HG03064 (cell line): ENCODE data around the gene FBXW7.

ENCODE experiments used
- ATAC-seq: cut with Tn5 transposase; IDR thresholded peaks from one replicate; pipeline ENCODE4 v1.9.1; 2021; ENCODE audit warnings: low read depth; ENCODE audit not compliant: unreplicated experiment

The FBXW7 gene

DNA sequence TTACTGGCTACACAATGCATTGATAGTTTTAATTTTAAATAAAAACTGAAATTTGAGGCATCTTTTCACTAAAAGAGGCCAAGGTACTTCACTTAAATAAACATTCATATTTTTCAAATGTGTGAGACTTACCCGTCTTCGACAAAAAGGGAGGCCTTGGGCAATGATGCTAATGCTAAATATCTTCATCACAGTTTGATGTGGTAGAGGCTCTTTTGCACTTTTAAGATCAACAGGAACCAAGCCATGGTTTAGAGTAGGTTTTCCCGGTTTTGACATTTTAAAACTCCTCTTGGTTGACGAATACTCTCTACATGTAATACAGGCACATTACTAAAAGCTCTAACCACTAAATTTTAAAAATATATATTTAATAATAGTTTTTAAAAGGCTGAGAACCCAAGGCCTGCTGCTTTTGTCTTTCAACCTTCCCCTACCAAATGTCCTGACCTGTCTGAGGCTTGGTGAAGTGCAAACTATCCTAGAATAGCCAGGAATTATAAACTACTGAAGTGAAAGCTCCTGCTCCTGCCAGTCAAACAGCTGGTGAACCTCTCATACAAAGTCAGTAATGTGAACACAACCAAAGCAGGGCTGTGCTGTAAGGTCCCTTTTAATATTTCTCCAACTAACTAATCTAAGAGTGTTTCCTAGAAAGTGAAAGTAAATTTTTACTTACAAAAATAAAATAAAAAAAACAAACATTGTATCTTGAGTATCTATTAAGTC, 153.7 kb downstream of the FBXW7 start:
- ATAC-seq, result peak; percentile 58

DNA sequence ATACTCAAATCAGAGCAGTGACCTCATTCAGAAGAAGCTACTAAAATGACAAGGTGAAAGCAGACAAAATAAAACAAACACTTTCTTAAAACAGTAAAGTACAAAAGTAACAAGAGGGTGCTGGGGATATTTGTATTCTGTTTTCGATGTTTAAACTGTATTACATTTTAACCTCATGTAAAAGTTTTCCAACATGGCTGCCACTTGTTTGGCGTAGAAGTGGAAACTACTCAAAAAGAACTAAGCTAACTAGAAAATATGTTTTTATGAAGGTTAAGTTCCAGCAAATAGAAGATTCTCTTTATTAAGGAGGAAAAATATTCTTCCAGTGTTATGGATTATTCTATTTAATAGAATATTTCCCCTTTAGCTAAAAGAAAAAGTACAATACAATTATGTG, 155.0 kb downstream of the FBXW7 start:
- ATAC-seq, result no peak

DNA sequence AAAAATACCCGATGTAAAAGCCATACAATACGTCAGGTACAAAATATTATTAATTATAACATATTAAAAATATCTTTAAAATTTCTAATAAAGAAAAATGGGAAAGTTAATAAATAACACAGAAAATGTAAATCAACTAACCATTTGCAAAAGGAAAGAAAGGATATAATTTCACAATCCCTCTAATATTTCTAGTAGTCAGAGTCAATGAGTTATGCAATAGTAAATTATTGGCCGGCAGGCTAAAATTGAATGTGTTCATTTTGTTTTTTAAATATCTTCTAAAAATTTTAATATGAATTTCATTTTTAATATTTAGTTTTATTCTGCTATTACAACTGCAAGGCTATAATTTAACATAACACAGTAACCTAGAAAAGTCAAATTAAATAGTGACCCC, 155.7 kb downstream of the FBXW7 start:
- ATAC-seq, result no peak

DNA sequence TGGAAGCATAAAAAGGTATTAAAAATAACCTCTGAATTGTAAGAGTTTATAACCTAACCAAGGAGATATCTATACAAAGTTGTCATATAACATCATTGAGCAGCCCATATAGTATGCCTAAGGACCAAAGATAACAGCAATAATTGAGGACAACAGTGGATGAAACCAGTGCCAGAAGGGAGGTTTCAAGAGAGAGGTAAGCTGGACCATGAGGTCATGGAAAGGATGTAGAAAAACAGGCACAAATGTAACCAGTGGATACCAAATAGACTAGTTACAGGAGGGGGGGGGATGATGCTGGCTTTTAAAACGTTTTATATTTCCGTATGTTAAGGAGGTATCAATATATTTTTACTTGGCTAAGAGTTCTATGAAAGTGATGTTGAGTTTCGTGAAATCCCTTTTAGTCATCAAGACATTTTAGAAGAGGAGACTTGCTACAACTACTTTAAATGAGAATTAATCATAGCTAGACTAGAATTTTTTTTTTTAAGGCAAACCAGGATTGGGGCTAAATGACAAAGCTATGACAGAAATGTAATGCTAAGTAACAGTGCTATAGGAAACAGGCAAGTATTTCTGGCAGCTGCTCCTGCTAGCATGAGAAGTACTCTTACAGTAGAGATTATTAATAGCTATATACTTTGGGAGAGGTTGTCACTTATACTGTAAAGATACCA, 161.1 kb downstream of the FBXW7 start:
- ATAC-seq, result no peak

DNA sequence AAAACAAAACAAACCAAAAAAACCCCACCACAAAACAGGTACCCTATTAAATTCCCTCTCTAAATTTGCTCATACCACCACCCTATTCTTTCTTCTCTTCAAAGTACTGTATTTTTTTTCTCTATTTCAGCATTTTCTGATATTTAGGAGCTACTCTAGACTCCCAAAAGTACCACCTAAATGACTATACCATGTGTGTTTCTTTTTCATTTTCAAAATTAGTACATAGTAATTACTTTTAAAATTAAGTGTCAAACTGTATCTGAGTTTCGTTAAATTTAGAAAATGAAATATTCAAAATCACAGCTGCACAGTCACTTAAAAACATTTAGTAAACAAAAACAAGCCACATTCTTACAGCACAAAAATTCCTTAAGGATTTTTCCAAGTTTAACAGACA, 161.7 kb downstream of the FBXW7 start:
- no peak for ATAC-seq

DNA sequence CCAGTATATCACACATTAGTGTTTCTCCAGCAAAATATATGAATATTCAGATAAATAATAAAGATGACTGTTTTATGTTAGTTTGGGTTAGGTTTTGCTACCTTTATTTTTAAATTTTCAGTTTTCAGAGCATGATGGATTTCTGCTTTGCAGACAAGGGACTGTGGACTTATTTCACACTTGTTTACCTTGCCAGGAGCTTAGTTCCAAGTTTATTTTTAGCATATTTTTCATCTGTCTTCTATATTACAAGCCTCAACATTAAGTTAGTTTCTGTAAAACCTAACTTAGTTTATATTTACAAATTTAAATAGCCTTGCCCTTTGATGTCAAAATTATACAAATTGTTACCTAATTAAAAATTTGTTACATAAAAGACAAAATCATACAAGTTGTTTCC, 163.4 kb downstream of the FBXW7 start:
- ATAC-seq, result no peak

DNA sequence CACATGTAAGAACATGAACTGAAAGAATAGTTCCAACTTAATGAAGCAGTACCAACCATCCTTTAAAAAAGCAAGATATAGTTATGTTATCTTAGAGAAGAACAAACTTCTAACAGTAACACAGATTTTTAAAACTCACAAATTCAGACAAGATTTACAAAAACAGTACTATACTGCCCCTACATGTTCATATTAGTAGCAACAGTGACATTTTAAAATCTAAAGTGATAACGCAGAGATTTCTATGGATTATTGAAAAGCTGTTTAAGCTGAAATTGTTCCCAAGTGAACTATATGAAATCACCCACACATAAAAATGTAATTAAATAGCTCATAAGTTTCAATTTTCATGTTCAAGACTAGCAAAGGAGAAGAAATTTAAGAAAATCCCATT, 166.0 kb downstream of the FBXW7 start:
- no peak for ATAC-seq

DNA sequence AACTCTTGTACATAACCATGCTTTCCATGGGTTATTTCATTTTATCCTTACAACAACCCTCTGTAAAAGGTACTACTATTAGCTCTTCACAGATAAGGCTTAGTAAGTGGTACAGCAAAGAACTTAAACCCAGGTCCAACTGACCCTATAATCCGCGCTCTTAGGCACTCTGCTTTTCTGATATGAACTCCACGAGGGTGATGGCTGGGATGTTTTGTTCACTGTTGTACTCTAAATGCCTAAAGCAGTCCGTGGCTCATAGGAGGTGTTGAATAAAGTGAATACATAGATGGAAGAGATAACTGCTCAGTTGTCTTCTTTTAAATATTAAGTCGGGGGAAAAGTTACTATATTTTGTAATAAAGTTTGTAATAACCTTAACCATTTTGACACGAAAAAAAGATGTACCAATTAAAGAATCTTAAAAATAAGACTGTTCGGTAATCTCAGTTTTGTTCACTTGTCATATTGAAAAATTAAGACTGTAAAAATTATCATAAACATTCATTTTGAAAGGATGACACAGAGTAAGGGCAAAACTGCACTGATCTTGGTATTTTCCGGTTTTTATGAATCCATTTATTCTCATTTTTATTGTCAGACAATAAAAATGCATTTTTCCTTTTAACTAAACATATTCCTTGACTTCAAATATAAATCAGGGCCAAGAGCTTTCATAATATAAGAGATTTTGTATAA, 166.5 kb downstream of the FBXW7 start:
- ATAC-seq, result no peak

DNA sequence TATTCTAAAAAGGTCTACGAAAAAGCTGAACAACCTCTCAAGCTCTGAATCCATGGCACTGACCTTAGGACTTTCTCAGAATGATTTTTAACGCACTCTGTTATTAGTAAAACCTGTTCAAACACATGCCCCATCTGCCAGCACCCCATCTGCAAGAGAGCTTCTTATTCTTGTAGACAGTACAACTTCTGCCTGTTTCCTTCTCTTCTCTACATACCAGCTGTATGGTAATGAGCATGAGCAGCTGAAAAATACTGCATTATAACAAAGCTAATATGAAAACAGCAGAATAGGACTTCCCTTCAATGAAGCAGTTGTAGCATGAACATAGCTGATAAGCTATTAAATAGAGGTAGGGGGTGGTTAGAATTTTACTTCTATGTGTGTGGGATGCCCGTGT, 167.9 kb downstream of the FBXW7 start:
- ATAC-seq, result no peak

DNA sequence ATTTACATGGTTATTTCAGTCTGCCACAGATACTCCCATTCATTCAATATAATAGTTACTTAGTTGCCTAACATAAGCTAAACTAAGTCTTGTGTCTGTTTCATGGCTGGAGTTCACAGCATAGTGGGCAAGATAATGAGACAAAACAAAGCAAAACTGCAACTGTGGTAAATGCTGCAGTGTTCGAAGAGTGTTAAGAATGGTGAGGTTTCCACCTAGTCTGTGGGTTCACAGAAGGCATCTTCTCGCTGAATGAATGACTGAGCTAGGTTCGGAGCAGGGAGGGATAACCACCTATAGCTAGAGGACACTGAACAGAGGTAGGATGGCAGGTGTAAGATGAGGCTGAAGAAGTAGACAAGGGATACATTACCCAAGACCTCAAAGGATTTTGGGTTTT, 171.0 kb downstream of the FBXW7 start:
- ATAC-seq, result no peak

DNA sequence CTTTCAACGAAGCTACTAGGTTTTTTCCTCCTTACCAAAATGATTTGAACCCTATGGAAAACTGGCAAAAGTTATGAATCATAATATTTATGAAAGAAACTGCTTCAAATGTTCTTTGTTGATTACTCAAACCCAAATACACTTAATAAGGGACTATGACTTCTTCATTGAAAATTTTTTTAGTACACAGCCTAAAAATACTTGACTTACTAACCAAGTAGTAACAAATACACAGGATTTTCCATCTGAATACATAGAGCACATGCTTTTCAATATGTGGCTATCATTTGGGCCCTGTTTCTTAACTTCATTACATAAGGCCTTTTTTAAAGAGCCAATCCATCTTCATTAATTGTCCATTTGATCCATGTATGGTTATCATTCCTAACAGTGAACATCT, 171.5 kb downstream of the FBXW7 start:
- no peak for ATAC-seq

DNA sequence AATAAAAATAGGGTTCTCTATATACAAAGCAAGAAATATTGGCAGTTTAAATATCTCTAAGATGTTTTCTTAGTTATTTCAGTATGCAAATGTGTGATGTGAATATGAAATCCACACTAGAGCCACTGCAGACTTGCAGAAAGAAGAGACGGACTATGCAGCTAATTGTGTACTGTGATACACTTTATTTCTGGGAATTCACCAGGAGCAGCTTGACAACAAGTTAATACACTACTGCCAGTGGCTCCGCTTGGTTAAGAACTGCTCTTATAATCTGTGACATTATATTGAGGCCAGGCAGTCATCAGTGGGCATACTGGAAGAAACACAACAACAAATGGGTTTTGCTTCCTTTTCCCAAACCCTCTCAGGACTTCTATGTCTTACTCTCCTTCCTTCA, 172.0 kb downstream of the FBXW7 start:
- no peak for ATAC-seq

DNA sequence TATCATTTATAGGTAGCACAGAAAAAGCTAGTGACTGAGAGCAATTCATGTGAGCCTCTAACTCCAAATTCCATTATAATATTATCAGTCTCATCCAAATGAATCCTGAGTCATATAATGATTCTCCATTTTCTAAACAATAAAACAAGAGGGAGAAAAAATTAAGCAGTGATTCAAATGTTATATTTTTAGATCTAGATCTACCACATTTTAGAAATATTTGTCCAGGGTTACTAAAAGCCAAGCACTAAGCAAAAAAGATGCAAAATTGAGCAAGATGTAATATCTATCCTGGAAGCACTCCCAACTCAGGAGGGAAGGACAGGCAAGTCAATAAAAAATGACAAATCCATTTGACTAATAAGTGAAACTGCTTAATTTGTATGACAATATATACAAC, 172.8 kb downstream of the FBXW7 start:
- ATAC-seq, result no peak

DNA sequence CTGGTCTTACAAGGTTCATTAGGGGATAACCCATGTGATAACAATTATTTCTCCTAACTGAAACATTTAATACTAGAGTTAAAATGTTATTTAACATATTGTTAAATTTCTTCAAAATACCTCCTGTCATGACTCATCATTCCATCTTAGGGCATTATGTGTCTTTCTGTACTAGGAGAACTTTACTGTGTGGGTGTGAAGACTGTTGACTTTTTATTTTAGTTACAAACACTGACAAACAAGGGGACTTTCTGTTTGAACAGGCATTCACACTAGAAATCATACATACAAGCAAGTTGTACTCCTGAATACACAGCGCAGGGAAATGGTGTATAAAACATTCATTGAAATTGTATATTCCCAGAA, 175.9 kb downstream of the FBXW7 start:
- ATAC-seq, result no peak

DNA sequence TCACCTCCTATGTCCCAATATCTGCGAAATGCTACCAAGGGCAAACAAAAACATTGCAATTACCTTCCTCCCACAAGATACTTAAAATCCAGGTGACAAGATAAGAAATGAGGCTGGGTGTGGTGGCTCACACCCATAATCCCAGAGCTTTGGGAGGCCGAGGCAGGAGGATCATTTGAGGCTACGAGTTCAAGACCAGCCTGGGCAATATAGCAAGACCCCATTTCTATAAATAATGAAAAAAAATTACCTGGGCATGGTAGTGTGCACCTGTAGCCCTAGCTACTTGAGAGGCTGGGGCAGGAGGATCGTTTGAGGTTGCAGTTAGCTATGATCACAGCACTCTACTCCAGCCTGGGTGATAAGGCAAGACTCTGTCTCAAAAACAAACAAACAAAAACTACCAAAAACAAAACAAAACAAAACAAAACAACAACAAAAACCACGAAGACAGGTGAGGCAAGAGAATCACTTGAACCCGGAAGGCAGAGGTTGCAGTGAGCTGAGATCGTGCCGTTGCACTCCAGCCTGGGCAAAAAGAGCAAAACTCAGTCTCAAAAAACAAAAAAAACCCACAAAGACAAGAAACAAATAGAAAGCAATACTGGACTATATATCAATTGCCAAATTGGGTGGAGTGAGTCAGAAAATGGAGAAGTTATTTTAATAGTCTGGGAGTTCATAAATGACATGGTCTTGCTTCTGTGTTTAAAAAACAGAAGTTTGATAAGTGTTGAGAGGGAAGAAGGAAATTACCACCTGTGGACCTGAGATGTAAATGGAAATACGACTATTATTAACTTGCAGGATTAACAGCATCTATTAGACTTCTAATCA, 176.5 kb downstream of the FBXW7 start:
- ATAC-seq, result no peak

DNA sequence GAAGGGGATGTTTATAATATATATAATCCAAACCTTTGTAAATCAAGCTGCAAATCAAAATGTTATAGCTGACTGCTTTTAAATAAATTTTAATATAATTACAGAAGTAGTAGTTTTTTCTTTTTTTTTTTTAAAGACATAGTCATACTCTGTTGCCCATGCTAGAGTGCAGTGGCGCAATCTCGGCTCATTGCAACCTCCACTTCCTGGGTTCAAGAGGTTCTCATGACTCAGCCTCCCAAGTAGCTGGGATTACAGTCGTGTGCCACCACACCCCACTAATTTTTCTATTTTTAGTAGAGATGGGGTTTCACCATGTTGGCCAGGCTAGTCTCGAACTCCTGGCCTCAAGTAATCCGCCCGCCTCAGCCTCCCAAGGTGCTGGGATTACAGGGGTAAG, 178.7 kb downstream of the FBXW7 start:
- no peak for ATAC-seq

DNA sequence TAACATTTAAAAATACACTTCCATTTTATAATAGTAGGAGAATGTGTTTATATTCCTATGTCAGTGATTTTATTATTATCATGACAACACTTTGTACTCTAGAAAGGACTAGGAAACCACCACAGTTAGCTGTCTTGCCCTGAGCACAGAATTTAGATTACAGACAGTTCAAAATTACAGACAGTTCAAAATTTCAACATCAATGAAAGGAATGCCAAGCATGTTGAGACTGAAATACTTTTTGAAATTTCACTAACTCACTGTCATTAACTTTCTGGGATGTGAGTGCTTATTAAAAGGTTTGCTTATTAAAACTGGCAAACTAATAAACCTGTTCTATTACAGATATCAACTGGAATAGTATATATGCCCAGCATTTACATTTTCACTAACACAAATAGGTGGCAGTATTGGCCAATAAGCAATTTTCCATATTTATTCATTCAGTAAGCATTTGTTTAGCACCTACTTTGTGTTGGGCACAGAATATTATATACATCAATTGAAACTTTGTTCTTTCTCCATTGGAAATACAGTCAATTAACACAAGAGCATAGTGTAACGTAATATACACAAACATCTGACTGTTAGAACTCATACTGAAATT, 179.4 kb downstream of the FBXW7 start:
- no peak for ATAC-seq

DNA sequence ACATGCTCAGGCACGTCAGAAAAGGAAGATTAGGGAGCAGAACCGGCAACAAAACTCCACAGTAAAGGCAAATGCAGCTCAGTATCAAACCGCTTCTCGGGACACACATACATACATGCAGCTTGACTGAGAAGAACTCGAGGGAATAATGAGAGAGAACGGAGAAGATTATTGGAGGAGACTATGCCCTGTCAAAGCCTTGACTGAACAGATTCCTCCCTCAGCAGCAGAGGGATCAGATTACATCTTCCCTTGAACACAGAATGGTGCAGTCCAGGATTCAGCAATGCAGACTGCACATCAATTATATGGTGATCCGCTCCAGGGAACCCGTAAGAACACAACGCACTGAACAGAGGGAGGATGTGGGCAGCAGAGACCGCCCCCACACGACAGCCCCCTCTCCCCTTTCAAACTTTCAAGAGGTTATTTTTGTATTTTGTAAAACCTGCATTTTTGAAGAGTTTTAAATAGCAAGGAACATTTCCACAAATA, 183.2 kb downstream of the FBXW7 start:
- peak; percentile 73 for ATAC-seq

DNA sequence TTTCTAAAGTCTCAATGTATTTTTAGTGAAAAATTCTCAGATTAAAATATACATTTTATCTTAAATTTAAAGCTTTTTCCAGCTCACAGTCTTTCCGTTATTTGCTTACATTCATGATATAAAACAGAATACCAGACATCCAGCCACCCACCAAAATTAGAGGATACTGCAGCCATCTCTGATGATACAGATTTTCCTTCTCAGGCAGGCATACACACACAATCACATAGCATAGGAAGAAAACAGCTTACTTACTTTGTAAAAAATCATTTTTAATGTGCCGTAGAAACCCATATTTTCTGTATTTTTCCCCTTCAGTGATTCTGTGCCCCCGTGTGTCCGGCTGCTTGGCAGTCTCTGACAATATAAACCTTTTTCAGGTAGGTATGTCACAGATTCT, 183.7 kb downstream of the FBXW7 start:
- peak; percentile 10 for ATAC-seq

DNA sequence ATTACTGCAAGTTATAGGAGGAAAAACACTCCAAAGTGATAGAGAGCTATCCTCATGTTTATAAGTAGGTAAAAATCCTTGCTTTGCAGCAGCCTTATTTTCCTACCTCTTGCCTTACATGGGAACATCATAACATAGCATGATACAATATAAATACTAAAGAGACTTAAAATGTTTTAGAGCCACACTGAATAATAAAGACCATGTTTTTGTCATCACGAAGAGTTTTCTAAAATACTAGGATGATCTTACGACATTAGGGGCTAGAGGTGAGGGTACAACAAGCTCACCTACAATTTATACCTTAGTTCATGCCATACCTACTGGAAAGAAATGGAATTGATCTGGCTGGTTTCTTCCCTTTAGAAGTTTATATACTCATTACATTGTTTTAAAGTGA, 184.8 kb downstream of the FBXW7 start:
- ATAC-seq, result no peak

DNA sequence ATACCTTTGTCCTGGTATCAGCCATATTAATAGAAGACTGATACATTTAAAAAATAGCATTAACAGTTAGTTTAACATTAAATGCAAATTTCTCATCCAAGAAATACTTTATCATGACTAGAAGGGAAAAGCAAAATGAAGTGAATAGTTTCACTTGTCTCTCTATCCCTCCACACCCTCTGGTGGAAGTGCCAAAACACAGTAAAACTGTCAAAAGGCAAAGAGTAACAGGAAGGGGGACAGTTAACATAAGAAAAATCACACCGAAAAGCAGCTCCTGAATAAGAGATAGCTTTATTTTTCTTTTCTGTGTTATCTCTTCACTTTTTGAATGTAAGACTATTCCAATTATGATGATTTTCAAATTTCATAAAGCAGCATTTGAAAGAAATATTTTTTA, 187.2 kb downstream of the FBXW7 start:
- ATAC-seq, result no peak
